BLaER1 (cell line): ENCODE measurements around the gene TAS1R3.
A peak's percentile ranks its signal among the peaks of the same experiment; 100 is the strongest.

Experiments used
- H3K27ac ChIP-seq: shearing (Covaris generic); formaldehyde crosslinking; 2 replicates; pipeline ENCODE4 v1.8.1; 2022
- H3K27me3 ChIP-seq: shearing (Covaris generic); formaldehyde crosslinking; 2 replicates; pipeline ENCODE4 v1.8.1; 2022
- H3K36me3 ChIP-seq: shearing (Covaris generic); formaldehyde crosslinking; 2 replicates; pipeline ENCODE4 v1.8.1; 2022
- H3K4me1 ChIP-seq: shearing (Covaris generic); formaldehyde crosslinking; 2 replicates; pipeline ENCODE4 v1.8.1; 2022
- H3K4me2 ChIP-seq: shearing (Covaris generic); formaldehyde crosslinking; 2 replicates; pipeline ENCODE4 v1.8.1; 2022
- H3K4me3 ChIP-seq: shearing (Covaris generic); formaldehyde crosslinking; 2 replicates; pipeline ENCODE4 v1.8.1; 2022
- H3K9ac ChIP-seq: shearing (Covaris generic); formaldehyde crosslinking; 2 replicates; pipeline ENCODE4 v1.8.1; 2022
- H3K9me3 ChIP-seq: shearing (Covaris generic); formaldehyde crosslinking; 2 replicates; pipeline ENCODE4 v1.8.1; 2022
- H4K20me1 ChIP-seq: shearing (Covaris generic); formaldehyde crosslinking; 2 replicates; pipeline ENCODE4 v1.8.1; 2022
- Cebpa-rat ChIP-seq: shearing (Covaris generic); IDR thresholded peaks from 2 replicates; pipeline ENCODE4 v1.8.1; 2022

Gene TAS1R3

GRCh38 chr1:1309251-1310108 lies 21.6 kb upstream of the TAS1R3 start:
- Histone ChIP-seq H3K4me2 (peak overlapping the region; percentile 99), H3K27ac (peak overlapping the region; percentile 94), H3K4me1 (peaks cover 41% of the 10 kb centered on the region), H3K4me3 (peak overlapping the region; percentile 97), H3K27me3 (no peaks in the 10 kb centered on the region), H3K9ac (peak overlapping the region; percentile 93), H3K9me3 (no peaks in the 10 kb centered on the region), H3K36me3 (peaks cover 51% of the 10 kb centered on the region), H4K20me1 (peaks cover 85% of the 10 kb centered on the region)
- no peak for TF ChIP-seq Cebpa-rat

GRCh38 chr1:1310109-1310385 lies 21.0 kb upstream of the TAS1R3 start:
- TF ChIP-seq Cebpa-rat = no peak
- Histone ChIP-seq H3K4me3 (0 out of 2 replicates have a peak overlapping the region, but pooled peaks have one; percentile 97), H3K36me3 (peaks cover 56% of the 10 kb centered on the region), H3K4me1 (peaks cover 35% of the 10 kb centered on the region), H3K27me3 (no peaks in the 10 kb centered on the region), H3K4me2 (peak overlapping the region; percentile 99), H3K9me3 (no peaks in the 10 kb centered on the region), H3K9ac (peak overlapping the region; percentile 93; the same call in 1 of the 2 replicates), H4K20me1 (peaks cover 85% of the 10 kb centered on the region), H3K27ac (no peak overlapping the region)

DNA sequence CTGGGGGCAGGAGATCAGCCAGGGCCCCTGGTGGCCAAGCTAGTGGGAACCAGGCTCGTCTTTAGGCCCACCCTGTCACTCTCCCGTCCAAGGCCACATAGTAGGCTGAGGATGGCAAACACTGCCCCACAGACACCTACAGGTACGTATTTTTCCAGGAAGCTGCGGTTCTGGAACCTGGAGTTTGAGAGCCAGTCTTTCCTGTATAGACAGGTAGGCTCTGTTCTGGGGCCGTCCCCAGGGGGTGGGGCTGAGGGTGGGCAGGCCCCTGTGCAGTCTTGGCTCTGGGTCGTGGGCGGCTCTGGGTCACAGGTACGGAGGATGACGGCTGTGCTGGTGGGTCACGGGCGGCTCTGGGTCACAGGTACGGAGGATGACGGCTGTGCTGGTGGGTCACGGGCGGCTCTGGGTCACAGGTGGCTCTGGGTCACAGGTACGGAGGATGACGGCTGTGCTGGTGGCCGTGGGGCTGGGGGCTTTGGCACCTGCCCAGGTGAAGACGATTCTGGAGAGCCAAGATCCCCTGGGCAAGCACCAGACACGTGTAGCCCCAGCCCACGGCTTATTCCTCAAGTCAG lies 20.5 kb upstream of the TAS1R3 start:
- Histone ChIP-seq H4K20me1 (peaks cover 84% of the 10 kb centered on the region), H3K27ac (no peak overlapping the region), H3K4me1 (peaks cover 30% of the 10 kb centered on the region), H3K4me3 (no peak overlapping the region), H3K4me2 (0 out of 2 replicates have a peak overlapping the region, but pooled peaks have one; percentile 99), H3K27me3 (no peaks in the 10 kb centered on the region), H3K9me3 (no peaks in the 10 kb centered on the region), H3K9ac (no peak overlapping the region), H3K36me3 (peaks cover 60% of the 10 kb centered on the region)
- TF ChIP-seq Cebpa-rat = no peak

DNA sequence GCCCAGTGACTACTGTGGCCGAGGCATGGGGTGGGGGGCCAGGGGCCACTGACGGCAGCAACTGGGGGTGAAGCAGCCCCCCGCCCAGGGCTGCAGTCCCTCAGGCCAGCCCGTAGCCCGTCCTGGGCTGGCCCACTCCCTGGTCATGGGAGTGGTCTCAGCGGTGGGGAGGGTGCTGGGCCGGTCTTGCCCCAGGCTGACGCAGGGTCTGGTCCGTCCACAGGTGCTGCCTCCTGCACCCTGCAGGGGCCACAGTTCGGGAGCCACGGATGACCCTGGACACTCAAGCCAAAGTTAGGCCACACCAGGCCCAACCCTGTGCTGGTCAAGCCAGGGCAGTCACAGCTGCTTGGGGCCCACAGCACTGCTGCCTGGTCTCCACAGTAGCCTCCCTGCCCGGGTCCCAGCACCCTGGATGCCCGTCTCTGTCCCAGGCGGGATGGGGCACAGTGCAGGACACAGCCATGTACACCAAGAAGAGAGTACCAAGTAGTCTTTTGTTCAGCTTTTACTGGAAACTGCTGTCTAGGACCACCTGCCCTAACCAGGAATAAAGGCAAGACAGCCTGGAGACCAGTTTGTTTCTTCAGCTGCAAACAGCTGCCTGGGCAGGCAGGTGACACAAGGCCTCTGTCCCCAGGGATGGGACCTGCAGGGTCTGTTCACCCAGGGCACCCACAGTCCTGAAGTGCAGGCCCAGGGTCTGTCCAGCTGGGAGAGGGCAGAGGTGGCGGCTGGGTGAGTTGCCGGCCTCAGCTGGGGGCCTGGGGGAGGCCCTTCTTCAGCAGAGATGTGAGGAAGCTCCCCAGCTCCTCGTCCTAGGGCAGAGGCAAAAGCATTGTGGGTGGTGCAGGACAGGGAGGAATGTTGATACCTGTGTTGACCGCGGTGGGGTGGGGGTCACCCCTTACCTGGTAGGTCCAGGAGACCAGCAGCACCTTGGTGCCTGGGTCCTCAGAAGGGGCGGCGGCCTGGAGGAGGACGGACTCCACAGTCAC lies 19.7 kb upstream of the TAS1R3 start:
- Histone ChIP-seq H3K4me3 (no peak overlapping the region), H3K36me3 (peaks cover 68% of the 10 kb centered on the region), H3K4me2 (no peak overlapping the region), H3K4me1 (peaks cover 22% of the 10 kb centered on the region), H3K9me3 (no peaks in the 10 kb centered on the region), H3K27ac (no peak overlapping the region), H3K27me3 (no peaks in the 10 kb centered on the region), H4K20me1 (peaks cover 82% of the 10 kb centered on the region), H3K9ac (no peak overlapping the region)
- no peak for TF ChIP-seq Cebpa-rat

DNA sequence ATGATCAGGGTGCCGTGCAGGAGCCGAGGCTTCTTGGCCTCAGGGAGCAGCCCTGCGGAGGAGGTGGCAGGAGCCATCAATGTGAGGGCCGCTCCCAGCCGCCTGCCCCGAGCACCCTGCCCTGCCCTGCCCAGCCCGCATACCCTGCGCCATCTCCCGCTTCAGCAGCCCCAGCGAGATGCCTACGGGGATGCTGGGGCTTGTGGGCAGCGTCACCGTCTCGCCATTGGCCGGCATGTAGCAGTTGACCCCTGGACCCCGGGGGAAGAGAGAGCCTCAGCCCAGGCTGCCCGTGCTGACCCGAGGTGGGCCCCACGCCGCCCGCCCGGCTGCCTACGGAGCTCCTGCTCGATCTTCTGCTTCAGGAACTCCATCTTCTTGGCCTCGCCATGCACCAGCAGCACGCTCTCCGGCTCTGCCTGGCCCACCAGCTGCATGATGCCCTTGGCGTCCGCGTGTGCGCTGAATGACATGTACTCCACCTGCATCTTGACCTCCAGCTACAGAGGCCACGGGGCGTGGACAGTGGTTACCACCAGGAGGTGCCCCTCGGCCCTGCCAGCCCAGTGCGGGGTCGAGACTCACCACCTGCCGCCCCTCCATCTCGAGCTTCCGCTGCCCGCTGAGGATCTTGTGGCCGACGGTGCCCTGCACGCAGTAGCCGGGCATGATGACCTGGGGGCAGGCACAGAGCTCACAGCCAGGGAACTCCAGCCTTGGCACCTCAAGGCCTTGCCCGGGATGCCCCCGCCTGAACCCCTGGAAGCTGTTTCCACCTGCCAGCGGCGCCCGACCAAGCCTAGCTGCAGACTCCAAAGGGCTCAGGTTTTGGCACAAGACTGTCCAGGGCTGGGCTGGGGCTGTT lies 18.4 kb upstream of the TAS1R3 start:
- no peak for TF ChIP-seq Cebpa-rat
- Histone ChIP-seq H3K9ac (no peak overlapping the region), H3K27me3 (no peaks in the 10 kb centered on the region), H3K27ac (no peak overlapping the region), H3K4me2 (no peak overlapping the region), H3K9me3 (no peaks in the 10 kb centered on the region), H3K4me3 (no peak overlapping the region), H3K4me1 (peaks cover 14% of the 10 kb centered on the region), H3K36me3 (peaks cover 79% of the 10 kb centered on the region), H4K20me1 (peaks cover 83% of the 10 kb centered on the region)

GRCh38 chr1:1313500-1314236 lies 17.4 kb upstream of the TAS1R3 start:
- no peak for TF ChIP-seq Cebpa-rat
- no peak overlapping the region for H3K9ac ChIP-seq
- no peaks in the 10 kb centered on the region for H3K27me3 ChIP-seq
- H3K9me3 ChIP-seq = no peaks in the 10 kb centered on the region
- H3K4me1 ChIP-seq = peaks cover 14% of the 10 kb centered on the region
- no peak overlapping the region for H3K4me3 ChIP-seq
- peaks cover 89% of the 10 kb centered on the region for H3K36me3 ChIP-seq
- H3K27ac ChIP-seq = no peak overlapping the region
- H4K20me1 ChIP-seq = peaks cover 93% of the 10 kb centered on the region
- H3K4me2 ChIP-seq = no peak overlapping the region

DNA sequence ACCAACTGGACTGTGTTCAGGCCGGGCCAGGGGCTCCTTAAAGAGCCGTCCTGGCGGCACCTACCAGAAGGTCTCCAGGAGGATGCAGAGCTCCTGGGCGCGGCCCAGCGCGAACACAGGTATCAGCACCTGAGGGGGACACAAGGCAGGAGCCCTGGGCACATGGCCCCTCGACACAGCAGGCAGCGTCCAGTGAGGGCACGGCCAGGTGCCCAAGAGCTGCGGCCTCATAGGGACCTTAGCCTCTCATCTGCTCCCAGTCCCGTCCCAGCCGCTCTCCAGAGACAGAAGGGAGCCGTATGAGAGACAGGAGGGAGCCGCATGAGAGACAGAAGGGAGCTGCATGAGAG lies 16.9 kb upstream of the TAS1R3 start:
- no peak overlapping the region for H3K4me2 ChIP-seq
- H3K27ac ChIP-seq = no peak overlapping the region
- H3K4me1 ChIP-seq = peaks cover 12% of the 10 kb centered on the region
- no peak for TF ChIP-seq Cebpa-rat
- H3K27me3 ChIP-seq = no peaks in the 10 kb centered on the region
- H4K20me1 ChIP-seq = peaks cover 94% of the 10 kb centered on the region
- H3K9ac ChIP-seq = no peak overlapping the region
- no peaks in the 10 kb centered on the region for H3K9me3 ChIP-seq
- H3K36me3 ChIP-seq = peaks cover 94% of the 10 kb centered on the region
- H3K4me3 ChIP-seq = no peak overlapping the region

DNA sequence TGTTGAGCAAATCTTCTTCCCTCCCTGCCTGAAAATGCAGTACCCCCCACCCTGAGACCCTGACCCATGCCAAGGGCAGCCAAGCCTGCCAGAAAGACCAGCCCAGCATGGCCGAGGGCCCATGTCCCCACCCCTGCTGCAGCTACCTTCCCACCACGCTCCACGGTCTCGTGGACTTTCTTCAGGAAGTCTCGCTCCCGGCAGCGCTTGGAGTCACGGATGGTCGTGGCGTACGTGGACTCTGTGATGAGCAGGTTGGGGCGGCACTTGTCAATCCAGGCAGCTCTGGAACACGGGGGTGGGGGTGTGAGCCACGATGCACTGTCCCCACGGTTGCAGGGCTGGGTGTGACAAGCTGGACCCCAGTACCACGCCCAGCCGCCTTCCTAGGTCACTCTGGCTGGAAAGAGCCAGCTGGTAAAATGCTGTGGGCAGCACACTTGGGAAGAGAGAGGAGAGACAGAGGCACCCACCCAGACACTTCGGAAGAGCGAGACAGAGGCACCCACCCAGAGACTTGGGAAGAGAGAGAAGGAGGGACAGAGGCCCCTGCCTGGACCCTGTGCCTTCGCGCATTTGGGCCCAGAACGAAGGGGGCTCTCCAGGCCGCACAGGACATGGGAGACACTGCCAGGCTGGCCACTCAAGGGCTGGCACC lies 16.3 kb upstream of the TAS1R3 start:
- no peaks in the 10 kb centered on the region for H3K27me3 ChIP-seq
- peaks cover 96% of the 10 kb centered on the region for H3K36me3 ChIP-seq
- TF ChIP-seq Cebpa-rat = no peak
- peaks cover 6% of the 10 kb centered on the region for H3K4me1 ChIP-seq
- no peak overlapping the region for H3K9ac ChIP-seq
- H3K27ac ChIP-seq = no peak overlapping the region
- no peak overlapping the region for H3K4me3 ChIP-seq
- H3K9me3 ChIP-seq = no peaks in the 10 kb centered on the region
- H3K4me2 ChIP-seq = no peak overlapping the region
- peaks cover 94% of the 10 kb centered on the region for H4K20me1 ChIP-seq
